AG09319 (cell line): ENCODE results near the gene SPTBN1.

Source experiments
- DNase-seq: peaks from one replicate; pipeline ENCODE4 v3.0.0-alpha.2; 2010; ENCODE audit warnings: low read depth; ENCODE audit errors: extremely low read depth
- TF ChIP-seq, protein P1 (sequence below): IDR thresholded peaks from 2 replicates; pipeline ENCODE4 v1.5.1; 2011; ENCODE audit warnings: low read depth, mild to moderate bottlenecking, inconsistent platforms, low read length, moderate library complexity

The SPTBN1 gene

DNA sequence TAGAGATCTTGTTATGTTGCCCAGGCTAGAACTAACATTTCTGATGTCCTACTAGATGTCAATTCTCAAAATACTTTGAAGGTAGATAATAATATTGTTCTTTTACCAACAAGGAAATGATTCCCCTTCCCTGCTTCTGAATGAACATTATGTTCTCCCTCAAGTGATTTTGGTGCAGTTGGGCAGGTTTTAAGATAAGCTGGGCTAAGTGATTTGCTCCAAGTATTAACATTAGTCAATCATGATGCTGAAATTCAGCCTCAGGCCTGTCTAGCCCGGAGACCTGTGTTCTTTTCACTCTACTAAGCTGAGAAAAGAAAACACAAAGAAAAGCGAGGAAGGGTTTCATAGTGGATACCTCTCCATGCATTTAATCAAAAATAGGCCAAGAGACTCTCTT, 38.5 kb upstream of the SPTBN1 start:
- TF ChIP-seq, protein P1, sequence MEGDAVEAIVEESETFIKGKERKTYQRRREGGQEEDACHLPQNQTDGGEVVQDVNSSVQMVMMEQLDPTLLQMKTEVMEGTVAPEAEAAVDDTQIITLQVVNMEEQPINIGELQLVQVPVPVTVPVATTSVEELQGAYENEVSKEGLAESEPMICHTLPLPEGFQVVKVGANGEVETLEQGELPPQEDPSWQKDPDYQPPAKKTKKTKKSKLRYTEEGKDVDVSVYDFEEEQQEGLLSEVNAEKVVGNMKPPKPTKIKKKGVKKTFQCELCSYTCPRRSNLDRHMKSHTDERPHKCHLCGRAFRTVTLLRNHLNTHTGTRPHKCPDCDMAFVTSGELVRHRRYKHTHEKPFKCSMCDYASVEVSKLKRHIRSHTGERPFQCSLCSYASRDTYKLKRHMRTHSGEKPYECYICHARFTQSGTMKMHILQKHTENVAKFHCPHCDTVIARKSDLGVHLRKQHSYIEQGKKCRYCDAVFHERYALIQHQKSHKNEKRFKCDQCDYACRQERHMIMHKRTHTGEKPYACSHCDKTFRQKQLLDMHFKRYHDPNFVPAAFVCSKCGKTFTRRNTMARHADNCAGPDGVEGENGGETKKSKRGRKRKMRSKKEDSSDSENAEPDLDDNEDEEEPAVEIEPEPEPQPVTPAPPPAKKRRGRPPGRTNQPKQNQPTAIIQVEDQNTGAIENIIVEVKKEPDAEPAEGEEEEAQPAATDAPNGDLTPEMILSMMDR: no peak
- DNase-seq: no peak

DNA sequence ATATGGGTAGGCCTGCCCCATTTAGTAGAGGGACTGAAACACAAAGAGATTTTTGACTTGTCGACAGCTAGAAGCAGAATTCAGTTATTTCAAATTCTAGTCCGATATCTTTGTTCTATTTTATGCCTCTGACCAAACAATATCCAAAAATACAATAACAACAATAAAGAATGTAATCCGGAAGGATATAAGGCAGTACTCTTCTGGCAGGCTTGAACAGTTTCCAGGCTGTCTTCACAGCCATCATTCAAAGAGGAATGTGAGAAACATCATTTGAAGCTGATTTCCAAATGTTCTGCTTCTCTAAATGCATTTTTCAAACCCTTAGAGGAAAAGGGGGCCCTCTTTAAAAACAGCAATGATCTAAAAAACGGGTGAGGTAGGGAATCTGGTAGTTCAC, 36.7 kb upstream of the SPTBN1 start:
- TF ChIP-seq, protein P1: no peak
- no peak for DNase-seq

DNA sequence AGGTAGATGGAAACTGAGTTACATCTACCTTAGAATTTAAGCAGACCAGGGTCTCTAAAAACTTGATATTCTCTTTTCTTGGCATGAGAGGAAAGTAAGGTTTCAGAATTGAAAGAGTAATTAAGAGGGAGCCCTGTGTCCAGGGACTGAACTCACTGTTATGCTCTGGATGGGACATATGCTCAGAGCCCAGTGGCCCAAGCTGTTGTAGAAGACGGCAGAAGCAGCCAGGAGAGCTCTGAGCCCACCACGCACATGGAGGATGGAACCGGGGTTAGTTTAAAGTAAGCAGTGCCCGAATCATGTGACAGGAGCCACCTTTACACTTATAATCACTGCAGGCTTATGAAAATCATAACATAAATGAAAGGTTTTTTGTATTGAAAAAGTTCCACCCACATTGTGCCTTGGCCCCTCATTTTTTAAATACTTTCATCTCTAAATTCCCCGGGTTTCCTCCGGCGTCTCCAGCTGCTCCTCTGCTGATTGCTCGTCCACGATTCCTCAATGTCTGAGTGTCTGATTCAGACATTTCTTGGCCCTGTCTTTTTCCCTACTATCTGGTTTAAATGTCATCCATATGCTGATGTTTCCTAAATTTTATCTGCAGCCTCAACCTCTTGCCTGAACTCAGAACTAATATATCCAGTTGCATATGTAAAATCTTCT, 36.1 kb upstream of the SPTBN1 start:
- TF ChIP-seq, protein P1: no peak
- DNase-seq: no peak

DNA sequence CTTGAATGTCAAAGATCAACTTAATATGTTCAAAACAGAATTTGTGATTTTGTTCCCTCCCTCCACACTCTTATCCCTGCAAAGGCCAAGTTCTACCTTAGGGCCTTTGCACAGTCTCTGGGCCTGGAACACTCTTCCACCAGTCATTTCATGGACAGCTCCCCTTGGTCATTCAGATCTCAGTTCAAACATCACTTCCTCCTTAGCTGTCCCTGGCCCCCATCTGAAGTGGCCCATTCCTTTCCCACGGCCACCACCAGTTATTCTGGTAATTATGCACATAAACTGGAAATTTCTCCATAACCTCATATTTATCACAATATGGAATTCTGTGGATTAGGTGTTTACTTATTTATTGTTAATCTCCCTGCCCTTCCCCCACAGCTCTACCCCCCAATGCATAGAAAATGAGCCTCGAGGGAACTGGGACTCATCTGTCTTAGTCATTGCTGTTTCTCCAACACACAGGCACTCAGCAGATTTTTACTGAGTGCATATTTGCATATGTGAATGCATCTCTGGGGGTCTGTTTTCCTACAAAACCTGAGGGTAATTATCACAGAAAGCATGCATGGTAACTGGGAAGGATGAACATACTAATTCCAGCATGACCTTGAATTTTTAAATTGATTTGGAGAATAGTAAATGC, 35.5 kb upstream of the SPTBN1 start:
- DNase-seq: no peak
- TF ChIP-seq, protein P1: no peak

DNA sequence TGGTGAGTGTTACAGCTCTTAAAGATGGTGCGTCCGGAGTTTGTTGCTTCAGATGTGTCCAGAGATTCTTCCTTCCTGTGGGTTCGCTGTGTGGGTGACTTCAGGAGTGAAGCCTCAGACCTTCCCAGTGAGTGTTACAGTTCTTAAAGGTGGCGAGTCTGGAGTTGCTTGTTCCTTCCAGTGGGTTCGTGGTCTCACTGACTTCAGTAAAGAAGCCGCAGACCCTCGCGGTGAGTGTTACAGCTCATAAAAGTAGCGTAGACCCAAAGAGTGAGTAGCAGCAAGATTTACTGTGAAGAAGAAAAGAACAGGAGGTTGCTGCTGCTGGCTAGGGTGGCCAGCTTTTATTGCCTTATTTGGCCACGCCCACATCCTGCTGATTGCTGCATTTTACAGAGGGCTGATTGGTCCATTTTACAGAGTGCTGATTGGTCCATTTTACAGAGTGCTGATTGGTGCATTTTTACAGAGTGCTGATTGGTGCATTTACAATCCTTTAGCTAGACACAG, 34.0 kb upstream of the SPTBN1 start:
- TF ChIP-seq, protein P1: no peak
- DNase-seq: no peak

DNA sequence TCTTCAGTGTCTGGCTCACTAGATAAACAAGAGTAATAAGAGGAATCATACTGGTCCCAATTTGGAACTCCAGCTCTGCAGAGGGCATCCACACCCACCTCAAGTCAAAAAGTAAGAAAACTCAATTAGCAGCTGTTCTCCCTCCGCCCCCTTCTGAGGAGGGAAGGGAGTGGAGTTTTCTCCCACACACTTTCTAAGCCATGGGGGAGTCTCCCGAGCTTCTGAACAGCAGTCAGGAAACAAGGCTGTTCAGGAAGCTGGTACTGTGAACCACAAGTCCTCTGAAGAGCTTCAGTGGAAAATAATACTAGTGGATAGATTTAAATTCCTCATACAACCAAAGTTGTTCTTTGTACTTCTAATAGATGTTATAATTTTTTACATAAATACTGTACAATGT, 32.9 kb upstream of the SPTBN1 start:
- DNase-seq: no peak
- TF ChIP-seq, protein P1: no peak

DNA sequence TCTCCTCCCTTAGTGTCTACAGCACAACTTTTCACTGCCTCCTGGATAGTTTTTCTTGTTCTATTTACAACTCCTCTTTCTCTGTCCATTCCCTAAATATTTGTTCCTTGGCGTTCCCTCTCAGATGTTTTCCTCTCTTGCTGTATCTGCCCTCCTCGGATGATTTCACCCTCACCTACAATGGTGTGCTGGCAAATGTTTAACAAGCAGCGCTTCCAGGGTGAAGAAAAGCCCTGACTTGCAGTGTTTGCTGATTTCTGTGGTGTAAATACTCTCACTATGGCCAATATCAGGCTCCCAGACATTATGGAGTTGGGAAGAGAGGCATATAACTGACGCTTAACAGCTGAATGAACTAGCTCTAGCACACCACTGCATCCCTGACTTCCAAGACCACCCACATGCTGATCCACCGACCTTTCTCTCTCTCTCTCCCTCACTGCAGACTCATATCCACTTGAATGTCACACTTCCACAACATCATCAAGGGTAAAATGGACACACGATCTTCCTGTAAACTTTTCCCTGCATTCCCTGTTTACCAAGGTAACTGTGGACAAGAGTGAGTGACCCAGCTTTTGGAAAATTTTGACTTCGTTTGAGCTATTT, 31.5 kb upstream of the SPTBN1 start:
- DNase-seq: no peak
- TF ChIP-seq, protein P1: no peak
